ENCODE results near the gene RHBDD2. TPM values are rescaled to one million over a fixed set of nuclear protein-coding genes. Genes with fewer than 3 reads are reported as not detected.
"Not testable (repeated sequence)": the region's sequence is repeated elsewhere in the genome, so short reads cannot be mapped to it uniquely, and the experiment has no call there.

Gene RHBDD2
- total and polyA plus RNA-seq, 2 donors (not counting 1 experiment from before 2014, with no cell fraction given): 31.6 to 44.3 TPM

DNA sequence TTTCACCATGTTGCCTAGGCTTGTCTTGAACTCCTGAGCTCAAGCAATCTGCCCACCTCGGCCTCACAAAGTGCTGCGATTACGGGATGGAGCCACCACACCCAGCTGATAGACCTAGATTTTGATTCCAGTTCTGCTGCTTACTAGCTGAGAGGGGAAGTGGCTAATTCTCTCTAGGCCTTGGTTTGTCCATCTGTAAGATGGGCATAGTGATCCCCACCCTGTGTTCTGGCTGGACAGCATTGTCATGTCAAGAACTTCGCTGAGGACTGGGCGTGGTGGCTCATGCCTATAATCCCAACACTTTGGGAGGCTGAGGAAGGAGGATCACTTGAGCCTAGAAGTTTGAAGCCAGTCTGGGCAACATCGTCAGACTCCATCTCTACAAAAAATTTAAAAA is 47.9 kb upstream of the RHBDD2 start:
- H4K20me1 ChIP-seq (ENCODE audit: control insufficient read depth, insufficient read depth, low read length, poor library complexity, severe bottlenecking): no peaks in the 10 kb centered on the region
- no peak overlapping the region for H2AFZ ChIP-seq (ENCODE audit: insufficient read depth, low read depth, low read length, poor library complexity, severe bottlenecking)
- no peak for TF ChIP-seq EZH2 (IDR thresholded peaks at IDR 0.05; ENCODE audit: borderline replicate concordance, insufficient read depth, low read depth, low read length, poor library complexity, severe bottlenecking)
- TF ChIP-seq, protein P1, sequence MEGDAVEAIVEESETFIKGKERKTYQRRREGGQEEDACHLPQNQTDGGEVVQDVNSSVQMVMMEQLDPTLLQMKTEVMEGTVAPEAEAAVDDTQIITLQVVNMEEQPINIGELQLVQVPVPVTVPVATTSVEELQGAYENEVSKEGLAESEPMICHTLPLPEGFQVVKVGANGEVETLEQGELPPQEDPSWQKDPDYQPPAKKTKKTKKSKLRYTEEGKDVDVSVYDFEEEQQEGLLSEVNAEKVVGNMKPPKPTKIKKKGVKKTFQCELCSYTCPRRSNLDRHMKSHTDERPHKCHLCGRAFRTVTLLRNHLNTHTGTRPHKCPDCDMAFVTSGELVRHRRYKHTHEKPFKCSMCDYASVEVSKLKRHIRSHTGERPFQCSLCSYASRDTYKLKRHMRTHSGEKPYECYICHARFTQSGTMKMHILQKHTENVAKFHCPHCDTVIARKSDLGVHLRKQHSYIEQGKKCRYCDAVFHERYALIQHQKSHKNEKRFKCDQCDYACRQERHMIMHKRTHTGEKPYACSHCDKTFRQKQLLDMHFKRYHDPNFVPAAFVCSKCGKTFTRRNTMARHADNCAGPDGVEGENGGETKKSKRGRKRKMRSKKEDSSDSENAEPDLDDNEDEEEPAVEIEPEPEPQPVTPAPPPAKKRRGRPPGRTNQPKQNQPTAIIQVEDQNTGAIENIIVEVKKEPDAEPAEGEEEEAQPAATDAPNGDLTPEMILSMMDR (IDR thresholded peaks at IDR 0.05): no peak
- no peaks in the 10 kb centered on the region for H3K4me1 ChIP-seq (ENCODE audit: control insufficient read depth in 2 of 2, insufficient read depth in 2 of 2, low read length in 2 of 2)
- H3K4me3 ChIP-seq (ENCODE audit: control extremely low read depth in 1 of 5, extremely low read depth in 1 of 5, insufficient read depth in 1 of 5, low read depth in 2 of 5, low read length in 4 of 5): no peak overlapping the region
- Mint-ChIP-seq H3K4me1 (no peaks in the 10 kb centered on the region), H3K4me3 (no peak overlapping the region), H3K27ac (no peak overlapping the region), H3K27me3 (peaks cover 9% of the 10 kb centered on the region), H3K9me3 (ENCODE audit: insufficient read depth) (no peaks in the 10 kb centered on the region)
- H3K27ac ChIP-seq (ENCODE audit: low read length in 2 of 2): no peak overlapping the region
- no peaks in the 10 kb centered on the region for H3K36me3 ChIP-seq (replicated peaks in 1 of 2; ENCODE audit: control extremely low read depth in 1 of 2, control insufficient read depth in 1 of 2, extremely low read depth in 1 of 2, insufficient read depth in 2 of 2, low read length in 1 of 2)
- no peaks in the 10 kb centered on the region for H3K9me3 ChIP-seq (ENCODE audit: control extremely low read depth in 1 of 3, control insufficient read depth in 2 of 3, insufficient read depth in 1 of 3, low read length in 2 of 3)
- intact Hi-C loops (cut with micrococcal nuclease): no loop called here
- no peak for ATAC-seq (ENCODE audit: low read depth)
- H3K9ac ChIP-seq (ENCODE audit: low read length): no peak overlapping the region
- CTCF ChIA-PET: no interaction called here
- POLR2A ChIA-PET: no interaction called here
- 95% methylated on average over 3 of the region's 6 CpGs for WGBS (ENCODE audit: insufficient coverage)
- no peaks in the 10 kb centered on the region for H3K27me3 ChIP-seq (replicated peaks in 1 of 4; ENCODE audit: control extremely low read depth in 1 of 4, control insufficient read depth in 3 of 4, insufficient read depth in 4 of 4, low read length in 3 of 4)
- no peak overlapping the region for H3K4me2 ChIP-seq (replicated peaks; ENCODE audit: low read depth, low read length, poor library complexity, severe bottlenecking)
- DNase-seq: no peak
- no peaks in the 10 kb centered on the region for H3K79me2 ChIP-seq (ENCODE audit: control insufficient read depth, insufficient read depth, low read length)

DNA sequence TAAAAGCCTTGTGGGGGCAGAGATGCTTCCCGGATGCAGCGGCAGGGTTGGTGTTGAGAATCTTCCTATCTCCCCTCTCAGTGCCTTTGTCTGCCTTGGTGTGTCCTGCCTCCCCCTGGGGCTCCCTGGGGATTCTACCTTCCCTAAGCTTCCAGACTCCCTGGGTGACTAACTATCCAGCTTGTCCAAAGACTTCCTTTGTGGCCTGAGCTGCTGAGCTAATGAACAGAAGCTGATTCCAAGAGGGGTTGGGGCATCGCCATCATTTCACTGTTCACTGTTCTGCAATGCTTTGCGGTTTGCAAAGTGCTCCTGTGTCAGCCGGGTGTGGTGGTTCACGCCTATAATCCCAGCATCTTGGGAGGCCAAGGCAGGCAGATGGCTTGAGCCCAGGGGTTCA is 45.2 kb upstream of the RHBDD2 start:
- not testable (repeated sequence) for H3K4me1 ChIP-seq (ENCODE audit: control insufficient read depth in 2 of 2, insufficient read depth in 2 of 2, low read length in 2 of 2)

More for the DNA sequence above, 45.2 kb upstream of the RHBDD2 start:
- H3K9ac ChIP-seq (ENCODE audit: low read length); DNase-seq; H3K27me3 ChIP-seq (replicated peaks in 1 of 4; ENCODE audit: control extremely low read depth in 1 of 4, control insufficient read depth in 3 of 4, insufficient read depth in 4 of 4, low read length in 3 of 4); ATAC-seq (ENCODE audit: low read depth); H3K79me2 ChIP-seq (ENCODE audit: control insufficient read depth, insufficient read depth, low read length); H3K4me2 ChIP-seq (replicated peaks; ENCODE audit: low read depth, low read length, poor library complexity, severe bottlenecking); H3K9me3 Mint-ChIP-seq (ENCODE audit: insufficient read depth); H3K4me3 Mint-ChIP-seq; intact Hi-C loops (cut with micrococcal nuclease); H3K27ac ChIP-seq (ENCODE audit: low read length in 2 of 2); H3K9me3 ChIP-seq (ENCODE audit: control extremely low read depth in 1 of 3, control insufficient read depth in 2 of 3, insufficient read depth in 1 of 3, low read length in 2 of 3); H3K4me1 Mint-ChIP-seq; POLR2A ChIA-PET; H3K4me3 ChIP-seq (ENCODE audit: control extremely low read depth in 1 of 5, extremely low read depth in 1 of 5, insufficient read depth in 1 of 5, low read depth in 2 of 5, low read length in 4 of 5); H3K27ac Mint-ChIP-seq; CTCF ChIA-PET; H2AFZ ChIP-seq (ENCODE audit: insufficient read depth, low read depth, low read length, poor library complexity, severe bottlenecking); H4K20me1 ChIP-seq (ENCODE audit: control insufficient read depth, insufficient read depth, low read length, poor library complexity, severe bottlenecking); H3K36me3 ChIP-seq (replicated peaks in 1 of 2; ENCODE audit: control extremely low read depth in 1 of 2, control insufficient read depth in 1 of 2, extremely low read depth in 1 of 2, insufficient read depth in 2 of 2, low read length in 1 of 2): not testable (repeated sequence)
- WGBS (ENCODE audit: insufficient coverage): 87% methylated on average over 4 of the region's 6 CpGs
- peaks cover 13% of the 10 kb centered on the region for H3K27me3 Mint-ChIP-seq
